ENCODE measurements around the gene NUDT6. TPM values are rescaled to one million over a fixed set of nuclear protein-coding genes. Genes with fewer than 3 reads are reported as not detected.

NUDT6 gene
- total RNA-seq, 4 donors from 2014 or later: 6.3 to 24.8 (median 13.9) TPM

GRCh38 chr4:122911588-122911987 is 10.8 kb downstream of the NUDT6 start:
- no peaks in the 10 kb centered on the region for H3K36me3 ChIP-seq
- no peaks in the 10 kb centered on the region for H3K27me3 ChIP-seq
- WGBS, 2 donors: 70 to 83% methylated on average over 1 of the region's 1 CpG

GRCh38 chr4:122909683-122910082 is 12.7 kb downstream of the NUDT6 start:
- intact Hi-C loops (cut with DNase I): no loop called here
- Histone ChIP-seq H3K9me3 (no peaks in the 10 kb centered on the region), H3K4me3 (replicated peaks in 1 of 3) (no peak overlapping the region), H3K27ac (no peak overlapping the region), H3K36me3 (no peaks in the 10 kb centered on the region), H3K4me1 (peaks cover 0 to 4% of the 10 kb centered on the region in 2 donors), H3K27me3 (no peaks in the 10 kb centered on the region)
- 65 to 72% methylated on average over 2 of the region's 2 CpGs for WGBS, 2 donors
- TF ChIP-seq CTCF (IDR thresholded peaks at IDR 0.05) (no peak), POLR2A (IDR thresholded peaks at IDR 0.05) (no peak)
- no peak for DNase-seq

More at GRCh38 chr4:122911588-122911987, 10.8 kb downstream of the NUDT6 start:
- intact Hi-C loops (cut with DNase I): no loop called here
- Histone ChIP-seq H3K27ac (no peak overlapping the region), H3K9me3 (no peaks in the 10 kb centered on the region), H3K4me1 (peaks cover 0 to 4% of the 10 kb centered on the region in 2 donors), H3K4me3 (replicated peaks in 1 of 3) (no peak overlapping the region)
- DNase-seq: no peak
- no peak for TF ChIP-seq POLR2A (IDR thresholded peaks at IDR 0.05)
- TF ChIP-seq CTCF (IDR thresholded peaks at IDR 0.05): no peak

GRCh38 chr4:122908223-122908622 is 14.2 kb downstream of the NUDT6 start:
- TF ChIP-seq POLR2A (IDR thresholded peaks at IDR 0.05) (no peak), CTCF (IDR thresholded peaks at IDR 0.05) (no peak)
- no peaks in the 10 kb centered on the region for H3K36me3 ChIP-seq
- no peak overlapping the region for H3K4me3 ChIP-seq (replicated peaks in 1 of 3)
- H3K27me3 ChIP-seq: no peaks in the 10 kb centered on the region
- 94 to 98% methylated on average over 1 of the region's 1 CpG for WGBS, 2 donors
- peaks cover 0 to 4% of the 10 kb centered on the region in 2 donors for H3K4me1 ChIP-seq
- H3K9me3 ChIP-seq: no peaks in the 10 kb centered on the region
- no peak for DNase-seq
- no peak overlapping the region for H3K27ac ChIP-seq
- intact Hi-C loops (cut with DNase I): no loop called here

GRCh38 chr4:122906859-122907305 is 15.5 kb downstream of the NUDT6 start:
- 96 to 97% methylated on average over 7 of the region's 7 CpGs for WGBS, 2 donors
- Histone ChIP-seq H3K27me3 (no peaks in the 10 kb centered on the region), H3K9me3 (no peaks in the 10 kb centered on the region), H3K27ac (no peak overlapping the region), H3K4me1 (peaks cover 0 to 4% of the 10 kb centered on the region in 2 donors), H3K36me3 (no peaks in the 10 kb centered on the region), H3K4me3 (replicated peaks in 1 of 3) (no peak overlapping the region)
- no peak for TF ChIP-seq POLR2A (IDR thresholded peaks at IDR 0.05)
- no peak for TF ChIP-seq CTCF (IDR thresholded peaks at IDR 0.05)
- DNase-seq: no peak
- intact Hi-C loops (cut with DNase I): no loop called here

- TF ChIP-seq POLR2A (IDR thresholded peaks at IDR 0.05): no peak
- TF ChIP-seq CTCF (IDR thresholded peaks at IDR 0.05): no peak
- DNase-seq: no peak
- Histone ChIP-seq H3K27ac (no peak overlapping the region), H3K27me3 (no peaks in the 10 kb centered on the region), H3K4me1 (no peaks in the 10 kb centered on the region), H3K9me3 (no peaks in the 10 kb centered on the region), H3K4me3 (replicated peaks in 1 of 3) (no peak overlapping the region), H3K36me3 (no peaks in the 10 kb centered on the region)
- intact Hi-C loops (cut with DNase I): no loop called here
These were observed 18.6 kb downstream of the NUDT6 start for GRCh38 chr4:122903766-122904288.

All from thyroid gland (tissue), 4 donors.